ENCODE results near the gene PLXND1.

DNA sequence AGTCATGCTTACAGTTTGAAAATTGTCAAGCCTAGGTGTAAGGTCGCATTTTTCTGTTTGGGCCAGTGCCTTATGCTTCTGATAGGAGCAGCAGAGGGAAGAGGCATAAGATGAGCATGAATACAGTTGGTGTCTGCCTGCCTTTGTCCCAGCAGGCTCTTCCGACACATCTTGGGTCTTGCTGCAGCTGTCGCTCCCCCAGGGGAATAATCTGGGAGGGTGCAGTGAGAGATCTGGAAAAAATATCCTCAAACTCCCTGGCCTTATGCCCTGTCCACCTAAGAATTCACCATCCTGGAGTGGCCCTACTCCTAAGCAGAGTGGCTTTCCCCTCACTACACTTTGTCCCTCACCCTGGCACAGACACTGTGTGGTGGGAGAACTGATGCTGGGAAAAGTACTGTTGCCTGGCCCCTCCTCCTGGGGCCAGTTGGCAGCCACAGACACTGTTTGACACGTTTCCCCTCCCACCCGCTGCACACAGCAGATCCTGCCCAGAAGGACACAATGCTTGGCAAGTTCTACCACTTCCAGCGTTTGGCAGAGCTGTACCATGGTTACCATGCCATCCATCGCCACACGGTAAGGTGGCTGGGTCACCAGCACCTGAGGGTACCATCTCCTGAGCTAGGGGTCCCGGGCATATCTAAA lies 99.2 kb downstream of the PLXND1 start:
- TF ChIP-seq, protein P1, sequence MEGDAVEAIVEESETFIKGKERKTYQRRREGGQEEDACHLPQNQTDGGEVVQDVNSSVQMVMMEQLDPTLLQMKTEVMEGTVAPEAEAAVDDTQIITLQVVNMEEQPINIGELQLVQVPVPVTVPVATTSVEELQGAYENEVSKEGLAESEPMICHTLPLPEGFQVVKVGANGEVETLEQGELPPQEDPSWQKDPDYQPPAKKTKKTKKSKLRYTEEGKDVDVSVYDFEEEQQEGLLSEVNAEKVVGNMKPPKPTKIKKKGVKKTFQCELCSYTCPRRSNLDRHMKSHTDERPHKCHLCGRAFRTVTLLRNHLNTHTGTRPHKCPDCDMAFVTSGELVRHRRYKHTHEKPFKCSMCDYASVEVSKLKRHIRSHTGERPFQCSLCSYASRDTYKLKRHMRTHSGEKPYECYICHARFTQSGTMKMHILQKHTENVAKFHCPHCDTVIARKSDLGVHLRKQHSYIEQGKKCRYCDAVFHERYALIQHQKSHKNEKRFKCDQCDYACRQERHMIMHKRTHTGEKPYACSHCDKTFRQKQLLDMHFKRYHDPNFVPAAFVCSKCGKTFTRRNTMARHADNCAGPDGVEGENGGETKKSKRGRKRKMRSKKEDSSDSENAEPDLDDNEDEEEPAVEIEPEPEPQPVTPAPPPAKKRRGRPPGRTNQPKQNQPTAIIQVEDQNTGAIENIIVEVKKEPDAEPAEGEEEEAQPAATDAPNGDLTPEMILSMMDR (conservative IDR thresholded peaks at IDR 0.05; ENCODE audit: low read length), result no peak
- TF ChIP-seq EZH2phosphoT487 (IDR thresholded peaks at IDR 0.05; ENCODE audit: borderline replicate concordance, low read depth, low read length), result no peak
